Bone marrow (tissue), 2 donors: Measurements from ENCODE around the gene PGAP3.

Experiments
- DNase-seq, 2 donors: peaks; one replicate each; lab custom pipeline; 2025; lab: John Stamatoyannopoulos, UW

PGAP3 gene

DNA sequence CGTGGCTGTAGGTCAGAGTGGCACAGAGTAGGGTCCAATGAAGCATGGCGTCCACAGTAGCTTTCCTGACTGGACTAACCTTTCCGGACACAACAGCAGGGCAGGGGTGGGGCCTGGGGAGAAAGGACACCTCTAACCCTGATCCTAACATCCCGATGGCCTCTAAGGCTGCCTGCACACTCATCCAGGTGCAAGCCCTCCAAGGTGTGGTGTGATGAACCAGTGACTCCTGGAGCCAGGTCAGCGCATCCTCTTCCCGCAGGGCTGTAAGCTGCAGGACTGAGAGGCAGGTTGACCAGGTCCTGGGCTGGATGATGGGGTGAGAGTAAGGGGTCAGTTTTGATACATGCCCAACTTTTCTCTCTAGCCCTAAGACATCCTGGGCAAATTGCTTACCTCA is 8.9 kb upstream of the PGAP3 start:
- no peak for DNase-seq

GRCh38 chr17:39695089-39695474 is 7.2 kb upstream of the PGAP3 start:
- no peak for DNase-seq

GRCh38 chr17:39694593-39694992 is 6.7 kb upstream of the PGAP3 start:
- DNase-seq, result no peak

DNA sequence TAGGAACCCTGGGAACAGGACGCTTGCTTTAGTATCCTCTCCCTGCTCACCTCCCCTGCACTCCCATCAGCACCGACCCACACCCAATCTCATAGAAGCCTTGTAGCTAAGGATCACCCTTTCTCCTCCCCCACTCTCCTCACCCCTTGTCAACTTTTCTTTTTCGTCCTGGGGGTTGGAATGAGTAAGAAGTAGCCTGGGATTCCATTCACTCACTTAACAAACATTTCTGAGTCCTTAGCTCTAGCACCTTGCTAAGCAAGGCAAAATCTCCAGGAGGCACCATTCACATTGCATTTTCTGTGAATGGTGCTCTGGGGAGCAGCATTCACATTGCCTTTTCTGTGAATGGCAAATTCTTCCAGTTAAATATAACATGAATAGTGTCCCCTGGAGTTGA is 1.1 kb upstream of the PGAP3 start:
- no peak for DNase-seq

DNA sequence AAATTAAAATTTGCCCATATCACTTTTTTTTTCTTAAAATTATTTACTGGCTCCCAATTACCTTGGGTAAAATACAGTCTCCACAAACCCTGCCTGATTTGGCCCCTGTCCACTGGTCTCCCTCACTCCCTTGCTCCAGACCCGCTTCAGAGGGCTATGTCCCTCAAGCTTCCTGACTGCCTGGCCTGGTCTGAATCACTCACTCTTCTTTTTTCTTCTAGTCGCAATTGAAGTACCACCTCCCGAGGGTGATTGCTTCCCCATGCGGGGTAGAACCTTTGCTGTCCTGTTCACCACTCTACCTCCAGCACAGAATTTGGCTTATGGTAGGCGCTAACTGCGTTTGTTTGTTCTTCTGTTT is 598 bp upstream of the PGAP3 start:
- no peak for DNase-seq

GRCh38 chr17:39687101-39687545 is 734 bp downstream of the PGAP3 start:
- DNase-seq, result no peak

DNA sequence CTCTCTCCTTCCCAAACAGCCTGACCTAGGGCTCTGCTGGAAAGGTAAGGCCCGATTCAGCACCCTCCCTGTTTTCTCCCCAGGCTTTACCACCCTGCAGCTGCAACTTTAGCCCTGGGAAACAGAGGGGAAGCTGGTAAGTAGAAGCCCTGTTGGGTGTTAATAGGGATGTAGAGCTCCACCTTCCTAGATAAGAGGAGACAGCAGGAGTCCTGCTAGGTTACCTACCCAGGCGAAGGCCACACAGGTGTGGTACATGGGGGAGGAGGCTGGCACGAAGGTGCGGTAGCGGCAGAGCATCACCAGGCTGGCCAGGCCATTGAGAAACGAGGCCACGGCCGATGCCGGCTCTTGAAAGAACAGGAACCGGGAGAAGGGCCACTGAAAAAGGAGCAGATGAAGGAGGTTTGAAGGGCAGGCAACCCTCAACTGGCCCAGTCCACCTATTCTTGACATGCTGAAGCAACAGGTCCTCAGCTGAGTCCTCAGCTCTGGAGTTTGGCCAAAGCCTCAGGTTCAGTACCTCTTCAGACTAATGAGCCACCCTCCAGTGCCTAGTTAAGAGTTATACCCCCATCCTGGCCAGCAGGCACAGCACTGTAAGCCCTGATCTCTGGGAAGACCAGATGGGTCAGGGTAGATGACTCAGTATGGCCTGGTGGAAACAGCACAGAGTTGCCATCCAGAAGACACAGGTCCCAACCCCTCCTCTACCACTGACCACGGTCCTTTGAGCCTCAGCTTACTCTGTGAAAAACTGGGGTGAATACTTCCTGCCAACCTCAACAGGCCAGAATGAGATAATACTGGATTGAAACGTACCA is 3.3 kb downstream of the PGAP3 start:
- DNase-seq, result no peak

DNA sequence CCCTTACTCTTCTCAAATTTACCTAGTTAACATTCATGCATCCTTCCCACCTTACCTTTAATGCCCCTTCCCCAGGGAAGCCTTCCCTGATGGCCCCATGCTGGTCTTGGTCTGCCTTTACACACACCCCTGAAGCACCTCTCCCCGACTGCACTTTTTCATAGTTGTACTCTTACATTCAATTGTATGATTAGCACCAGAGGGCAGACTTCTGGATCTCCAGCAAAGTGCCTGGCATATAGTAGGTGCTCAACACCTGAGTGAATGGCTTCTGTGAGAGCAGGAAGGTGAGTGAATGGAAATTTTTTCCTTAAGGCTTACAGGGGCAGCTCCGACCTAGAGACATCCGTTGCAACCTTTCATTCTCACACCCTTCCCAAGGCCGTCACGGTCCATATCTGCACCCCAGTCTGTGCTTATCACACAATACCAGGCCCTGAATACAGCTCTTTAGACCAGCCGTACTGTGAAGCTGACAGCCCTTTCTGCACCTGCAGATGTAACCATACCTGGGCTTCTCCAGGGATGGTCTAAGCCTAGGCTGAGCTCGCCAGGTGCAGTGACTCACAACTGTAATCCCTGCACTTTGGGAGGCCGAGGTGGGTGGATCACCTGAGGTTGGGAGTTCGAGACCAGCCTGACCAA is 4.4 kb downstream of the PGAP3 start:
- no peak for DNase-seq

- DNase-seq, result no peak
Measured at GRCh38 chr17:39679521-39680192, 8.2 kb downstream of the PGAP3 start.

DNA sequence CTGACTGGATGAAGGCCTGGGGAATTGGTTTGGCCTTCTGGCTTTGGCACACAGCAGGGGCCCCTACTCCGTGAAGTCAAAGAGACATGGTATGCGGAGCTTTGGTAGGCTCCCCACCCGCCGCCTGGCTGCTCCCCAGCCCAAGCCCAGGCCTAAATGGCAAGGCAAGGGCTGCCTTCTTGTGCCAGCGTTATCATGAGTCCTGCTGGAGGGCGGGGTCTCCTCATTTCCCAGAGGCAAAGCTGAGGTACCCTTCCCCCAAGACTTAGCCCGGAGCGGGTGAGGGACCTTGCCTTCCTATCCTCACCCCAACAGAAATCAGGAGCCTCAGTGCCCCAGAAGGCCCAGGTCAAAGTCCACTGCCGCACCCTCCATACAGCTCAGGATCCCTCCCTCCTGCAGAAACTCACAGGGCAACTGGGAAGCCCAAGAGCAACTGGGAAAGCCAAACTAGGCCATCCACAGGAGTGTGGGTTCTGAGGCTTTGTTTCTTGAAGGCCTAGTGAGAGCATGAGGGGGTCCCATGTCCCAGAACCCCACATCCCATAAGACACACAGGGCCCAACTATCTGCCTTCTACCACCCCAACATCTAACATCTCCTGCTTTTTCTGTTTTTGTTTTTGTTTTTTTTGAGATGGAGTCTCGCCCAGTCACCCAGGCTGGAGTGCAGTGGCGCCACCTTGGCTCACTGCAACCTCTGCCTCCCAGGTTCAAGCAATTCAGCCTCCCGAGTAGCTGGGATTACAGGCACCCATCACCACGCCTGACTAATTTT is 9.3 kb downstream of the PGAP3 start:
- no peak for DNase-seq

DNA sequence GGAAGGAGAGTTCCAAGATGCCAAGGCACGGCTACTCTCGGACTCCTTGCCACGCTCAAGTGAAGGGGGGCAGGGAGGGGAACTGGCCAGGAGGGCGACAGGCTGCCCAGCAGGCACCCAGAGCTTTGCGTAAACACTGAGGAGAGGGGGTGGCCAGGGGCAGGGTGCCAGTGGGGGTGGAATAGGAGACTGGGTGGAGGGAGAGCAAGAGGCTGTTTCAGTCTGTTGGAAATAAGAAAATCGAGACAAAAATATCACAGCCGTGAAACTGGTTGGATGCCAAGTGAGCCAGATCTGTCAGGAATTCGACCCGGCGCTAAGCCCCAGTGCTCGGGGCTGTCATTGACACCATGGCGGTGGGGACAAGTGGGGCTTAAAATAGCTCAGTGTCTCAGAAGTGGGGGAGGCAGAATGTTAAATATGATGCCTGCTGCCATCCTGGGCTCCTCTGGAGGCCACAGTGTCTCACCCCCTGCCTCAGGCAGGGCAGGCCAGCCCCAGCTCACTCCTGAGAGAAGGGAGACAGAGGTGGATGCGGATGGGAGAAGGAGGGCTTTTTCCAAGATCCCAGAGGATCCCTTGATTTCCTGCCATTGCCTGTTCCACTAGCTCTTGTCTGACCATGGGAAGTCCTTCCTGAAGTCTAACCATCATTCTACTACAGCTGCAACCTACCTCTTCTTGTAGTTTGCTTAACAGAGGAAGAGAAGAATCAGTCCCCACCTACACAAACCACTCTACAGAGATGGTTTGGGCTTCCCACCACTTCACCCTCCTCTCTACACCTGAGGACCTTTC is 10.1 kb downstream of the PGAP3 start:
- DNase-seq, result no peak

DNA sequence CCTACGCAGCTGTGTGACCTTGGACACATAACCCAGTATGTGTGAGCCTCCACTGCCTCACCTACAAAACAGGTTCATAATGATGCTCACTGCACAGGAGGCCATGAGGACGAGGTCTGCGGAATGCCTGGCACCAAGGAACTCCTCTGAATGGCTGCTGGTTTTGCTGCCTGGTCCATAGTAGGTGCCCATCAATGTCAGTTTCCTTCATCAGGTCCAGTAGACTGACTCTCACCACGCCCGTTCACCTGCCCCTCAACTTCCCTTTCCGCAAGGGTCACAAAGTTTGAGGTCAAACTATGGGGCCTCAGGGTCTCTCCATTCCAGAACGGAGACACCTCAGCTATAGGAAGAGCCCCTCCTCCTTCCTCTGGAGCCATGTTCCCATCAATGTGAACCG is 10.8 kb downstream of the PGAP3 start:
- DNase-seq, result no peak

GRCh38 chr17:39676198-39676819 is 11.5 kb downstream of the PGAP3 start:
- DNase-seq, result no peak

- no peak for DNase-seq
Measured at GRCh38 chr17:39675390-39676082, 12.3 kb downstream of the PGAP3 start.

DNA sequence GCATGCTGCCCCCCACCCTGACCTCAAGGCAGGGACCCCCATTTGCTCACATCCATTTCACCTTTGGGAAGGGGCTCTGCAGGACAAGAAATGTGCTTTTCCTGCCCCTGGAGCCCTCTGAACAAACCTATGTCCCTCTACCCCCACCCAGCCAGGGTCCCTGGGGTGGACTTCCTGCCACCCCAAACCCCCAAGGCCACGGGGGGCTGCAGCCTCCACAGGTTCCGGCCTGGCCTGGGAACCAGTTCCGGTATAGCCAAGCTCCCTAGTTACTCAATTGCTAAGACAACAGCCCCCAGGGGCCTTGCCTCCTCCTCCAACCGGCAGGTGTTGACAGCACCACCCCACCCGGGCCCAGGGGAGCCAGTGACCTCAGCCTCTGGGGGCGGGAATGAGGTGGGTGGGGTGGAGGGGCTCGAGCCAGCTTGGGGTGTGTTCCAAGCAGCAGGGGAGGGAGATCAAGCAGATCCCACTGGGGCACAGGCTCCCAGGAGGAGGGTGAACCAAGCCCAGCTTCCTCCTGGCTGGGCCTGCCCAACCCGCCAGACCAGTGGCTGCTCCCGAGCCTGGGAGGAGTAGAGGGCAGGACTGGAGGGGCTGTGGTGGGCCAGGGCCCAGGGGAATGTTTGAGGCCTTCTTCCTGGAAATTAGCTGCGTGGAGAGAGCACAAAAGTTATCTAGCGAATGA is 13.0 kb downstream of the PGAP3 start:
- no peak for DNase-seq

DNA sequence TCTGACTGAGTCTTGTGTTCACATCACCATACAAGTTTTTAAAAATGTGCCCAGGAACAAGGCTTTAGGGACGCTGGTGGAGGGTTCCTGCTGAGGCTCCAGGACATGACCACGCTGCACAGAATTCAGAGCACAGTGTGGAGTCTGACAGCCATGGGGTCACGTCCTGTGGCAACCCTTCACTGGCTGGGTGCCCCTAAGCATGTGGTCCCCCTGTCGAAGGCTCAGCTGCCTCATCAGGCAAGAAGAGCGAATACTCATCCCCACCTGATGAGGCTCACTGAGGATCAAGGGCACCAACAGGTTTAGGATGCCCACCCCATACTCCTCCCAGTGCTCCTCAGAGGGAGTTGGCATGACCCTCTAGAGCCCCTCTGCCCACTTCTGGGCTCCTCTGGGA is 13.7 kb downstream of the PGAP3 start:
- DNase-seq, result no peak

- DNase-seq, result no peak
Measured at GRCh38 chr17:39673335-39674081, 14.3 kb downstream of the PGAP3 start.

DNA sequence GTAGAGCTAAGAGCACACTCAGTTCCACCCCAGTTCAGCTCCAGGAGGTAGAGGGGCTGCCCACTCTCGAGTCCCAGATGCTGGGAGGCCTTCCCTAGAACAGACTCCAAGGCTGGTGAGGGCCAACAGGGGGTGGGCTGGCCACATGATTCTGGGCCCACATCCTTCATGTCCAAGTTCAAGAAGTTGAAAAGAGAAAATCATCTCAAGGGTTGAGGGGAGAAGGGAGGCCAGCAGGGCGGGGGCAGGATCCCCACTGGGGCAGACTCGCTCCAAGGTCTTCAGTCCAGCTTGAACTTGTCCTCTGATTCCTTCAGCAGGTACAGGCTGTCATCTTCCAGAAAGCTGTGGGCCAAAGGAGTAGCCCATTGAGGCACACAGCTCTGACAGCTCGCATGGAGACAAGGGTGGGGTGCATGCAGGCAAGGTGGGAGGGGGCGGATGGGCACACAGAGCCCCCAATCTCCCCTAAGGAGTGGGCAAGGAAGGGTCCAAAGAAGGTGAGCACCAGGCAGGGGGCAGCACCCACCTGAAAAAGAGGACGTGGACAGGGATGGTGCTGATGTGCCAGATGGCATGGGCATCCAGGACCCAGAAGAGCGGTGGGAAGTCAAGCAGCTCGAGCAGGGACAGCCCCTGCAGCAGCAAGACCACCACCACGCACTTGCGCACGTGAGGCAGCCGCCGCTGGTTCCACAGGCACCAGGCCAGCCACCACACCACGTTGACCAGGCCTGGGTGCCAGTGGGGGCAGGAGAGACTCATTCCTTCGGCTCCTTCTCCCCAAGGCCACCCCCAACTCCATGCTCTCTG is 15.1 kb downstream of the PGAP3 start:
- no peak for DNase-seq
